Ascending aorta (tissue), 2 donors: ENCODE results near the gene LRRC32. TPM values are rescaled to one million over a fixed set of nuclear protein-coding genes. Genes with fewer than 3 reads are reported as not detected.

Experiments used
- DNase-seq, 2 donors: peaks; one replicate each; pipeline ENCODE4 v3.0.0-alpha.2; 2019; ENCODE audit warnings: low spot score in 2 of 2
- H3K27ac ChIP-seq, 2 donors: fragments of 200-600 bp; sonication (generic); one replicate each; pipeline ENCODE4 v1.5.1; 2016 to 2017; ENCODE audit warnings: mild to moderate bottlenecking in 1 of 2
- H3K27me3 ChIP-seq: fragments of 200-600 bp; sonication (generic); one replicate; pipeline ENCODE4 v1.5.1; 2017
- H3K36me3 ChIP-seq, 2 donors: fragments of 200-600 bp; sonication (generic); one replicate each; pipeline ENCODE4 v1.5.1; 2016
- H3K4me1 ChIP-seq, 2 donors: fragments of 200-600 bp; sonication (generic); one replicate each; pipeline ENCODE4 v1.5.1; 2016 to 2017; ENCODE audit warnings: mild to moderate bottlenecking in 1 of 2
- H3K4me3 ChIP-seq, 2 donors: fragments of 200-600 bp; sonication (generic); one replicate each; pipeline ENCODE4 v1.5.1; 2016 to 2017; ENCODE audit warnings: mild to moderate bottlenecking in 1 of 2
- H3K9me3 ChIP-seq, 2 donors: fragments of 200-600 bp; sonication (generic); one replicate each; pipeline ENCODE4 v1.5.1; 2016
- CTCF ChIP-seq, 3 experiments: fragments of 200-600 bp in 2 of 3; fragments of 450-650 bp in 1 of 3; sonication (generic) in 2 of 3; IDR thresholded peaks; one replicate each; pipeline ENCODE4 v1.5.1; 2016 to 2019; ENCODE audit warnings: antibody characterized with exemption in 3 of 3, mild to moderate bottlenecking in 1 of 3, moderate library complexity in 1 of 3
- intact Hi-C: fragments of 100-400 bp; cut with DNase I; formaldehyde crosslinking; loops from one replicate; pipeline ENCODE4 v1.15.1; 2023
- total RNA-seq: library from RNA; depleted of rRNA; stranded (reverse); fragments of >200 nt; gene quantifications from one replicate; pipeline ENCODE4 v1.1.0, GENCODE V29; 2016

LRRC32 gene
- total RNA-seq, 1 donor from 2014 or later = 280 TPM

GRCh38 chr11:76716268-76716667 is 45.7 kb upstream of the LRRC32 start:
- Histone ChIP-seq H3K9me3 (no peaks in the 10 kb centered on the region), H3K4me3 (no peak overlapping the region), H3K36me3 (no peaks in the 10 kb centered on the region), H3K4me1 (no peaks in the 10 kb centered on the region), H3K27ac (no peak overlapping the region), H3K27me3 (no peaks in the 10 kb centered on the region)
- TF ChIP-seq CTCF (IDR thresholded peaks at IDR 0.05) = no peak
- intact Hi-C loops = no loop called here
- DNase-seq = no peak

GRCh38 chr11:76714493-76714892 is 43.9 kb upstream of the LRRC32 start:
- Histone ChIP-seq H3K36me3 (no peaks in the 10 kb centered on the region), H3K4me1 (no peaks in the 10 kb centered on the region), H3K27ac (no peak overlapping the region), H3K27me3 (no peaks in the 10 kb centered on the region), H3K4me3 (no peak overlapping the region), H3K9me3 (no peaks in the 10 kb centered on the region)
- DNase-seq = no peak
- no peak for TF ChIP-seq CTCF (IDR thresholded peaks at IDR 0.05)
- intact Hi-C loops = no loop called here

GRCh38 chr11:76713499-76713898 is 43.0 kb upstream of the LRRC32 start:
- H3K9me3 ChIP-seq = no peaks in the 10 kb centered on the region
- H3K4me1 ChIP-seq = no peaks in the 10 kb centered on the region
- TF ChIP-seq CTCF (IDR thresholded peaks at IDR 0.05) = no peak
- H3K27ac ChIP-seq = no peak overlapping the region
- H3K27me3 ChIP-seq = no peaks in the 10 kb centered on the region
- DNase-seq = no peak
- H3K36me3 ChIP-seq = no peaks in the 10 kb centered on the region
- H3K4me3 ChIP-seq = no peak overlapping the region
- intact Hi-C loops = no loop called here

GRCh38 chr11:76712125-76712524 is 41.6 kb upstream of the LRRC32 start:
- no peak overlapping the region for H3K4me3 ChIP-seq
- no peaks in the 10 kb centered on the region for H3K9me3 ChIP-seq
- no peaks in the 10 kb centered on the region for H3K4me1 ChIP-seq
- no peaks in the 10 kb centered on the region for H3K27me3 ChIP-seq
- intact Hi-C loops = no loop called here
- H3K27ac ChIP-seq = no peak overlapping the region
- no peak for DNase-seq
- no peak for TF ChIP-seq CTCF (IDR thresholded peaks at IDR 0.05)
- no peaks in the 10 kb centered on the region for H3K36me3 ChIP-seq

GRCh38 chr11:76709756-76710155 is 39.2 kb upstream of the LRRC32 start:
- no peak for DNase-seq
- intact Hi-C loops = no loop called here
- H3K4me1 ChIP-seq = no peaks in the 10 kb centered on the region
- H3K27ac ChIP-seq = no peak overlapping the region
- H3K9me3 ChIP-seq = no peaks in the 10 kb centered on the region
- no peaks in the 10 kb centered on the region for H3K27me3 ChIP-seq
- no peak for TF ChIP-seq CTCF (IDR thresholded peaks at IDR 0.05)
- no peaks in the 10 kb centered on the region for H3K36me3 ChIP-seq
- no peak overlapping the region for H3K4me3 ChIP-seq

- Histone ChIP-seq H3K4me1 (no peaks in the 10 kb centered on the region), H3K4me3 (no peak overlapping the region), H3K27ac (no peak overlapping the region), H3K9me3 (no peaks in the 10 kb centered on the region), H3K36me3 (no peaks in the 10 kb centered on the region), H3K27me3 (no peaks in the 10 kb centered on the region)
- TF ChIP-seq CTCF (IDR thresholded peaks at IDR 0.05) = no peak
- no peak for DNase-seq
- intact Hi-C loops = no loop called here
These were observed 38.6 kb upstream of the LRRC32 start for GRCh38 chr11:76708972-76709660.
